IPS-20b (cell line): ENCODE data around the gene GBA3.

Experiments
- H3K27ac ChIP-seq: one replicate; pipeline ENCODE4 v1.5.1; 2013; ENCODE audit warnings: low read length
- H3K27me3 ChIP-seq: 2 replicates; pipeline ENCODE4 v1.6.1; 2013; ENCODE audit warnings: mild to moderate bottlenecking, low read length, inconsistent platforms; ENCODE audit not compliant: insufficient read depth
- H3K36me3 ChIP-seq: 2 replicates; pipeline ENCODE4 v1.6.1; 2013; ENCODE audit warnings: low read depth, mild to moderate bottlenecking, inconsistent platforms, low read length, moderate library complexity; ENCODE audit not compliant: insufficient read depth
- H3K4me1 ChIP-seq: 2 replicates; pipeline ENCODE4 v1.6.1; 2013; ENCODE audit warnings: mild to moderate bottlenecking, control low read depth, inconsistent platforms, low read length, moderate library complexity; ENCODE audit not compliant: insufficient read depth
- H3K4me3 ChIP-seq: 2 replicates; pipeline ENCODE4 v1.5.1; 2013; ENCODE audit warnings: mild to moderate bottlenecking, low read length, inconsistent platforms
- H3K9ac ChIP-seq: 2 replicates; pipeline ENCODE4 v1.6.1; 2013; ENCODE audit warnings: low read depth, mild to moderate bottlenecking, inconsistent platforms, low read length, moderate library complexity
- H3K9me3 ChIP-seq: 2 replicates; pipeline ENCODE4 v1.6.1; 2013; ENCODE audit warnings: mild to moderate bottlenecking, low read depth, low read length, inconsistent platforms; ENCODE audit not compliant: insufficient read depth

The GBA3 gene

GRCh38 chr4:22692736-22693135 lies at the start of gene GBA3:
GBA3 (plus strand) TSS chr4:22692937.
- H3K4me1 ChIP-seq: no peaks in the 10 kb centered on the region
- no peak within 1 kb of the TSS for H3K27ac ChIP-seq
- no peak within 1 kb of the TSS for H3K4me3 ChIP-seq
- H3K27me3 ChIP-seq: no peaks in the 10 kb centered on the region
- H3K9ac ChIP-seq: no peak within 1 kb of the TSS
- no peaks in the 10 kb centered on the region for H3K36me3 ChIP-seq
- no peaks in the 10 kb centered on the region for H3K9me3 ChIP-seq

- Histone ChIP-seq H3K9me3 (no peaks in the 10 kb centered on the region; the same call in 1 of the 2 replicates), H3K36me3 (no peaks in the 10 kb centered on the region), H3K4me1 (no peaks in the 10 kb centered on the region), H3K4me3 (no peak overlapping the region), H3K27me3 (no peaks in the 10 kb centered on the region), H3K9ac (no peak overlapping the region), H3K27ac (no peak overlapping the region)
Observed at GRCh38 chr4:22643952-22644351, 48.8 kb upstream of the GBA3 start.

GRCh38 chr4:22645481-22646182 lies 47.1 kb upstream of the GBA3 start:
- H3K9me3 ChIP-seq: no peaks in the 10 kb centered on the region; the same call in 1 of the 2 replicates
- H3K27me3 ChIP-seq: no peaks in the 10 kb centered on the region
- no peak overlapping the region for H3K27ac ChIP-seq
- H3K4me3 ChIP-seq: no peak overlapping the region
- no peak overlapping the region for H3K9ac ChIP-seq
- no peaks in the 10 kb centered on the region for H3K4me1 ChIP-seq
- H3K36me3 ChIP-seq: no peaks in the 10 kb centered on the region

GRCh38 chr4:22648996-22649395 lies 43.7 kb upstream of the GBA3 start:
- Histone ChIP-seq H3K9ac (no peak overlapping the region), H3K27me3 (no peaks in the 10 kb centered on the region), H3K27ac (no peak overlapping the region), H3K4me1 (no peaks in the 10 kb centered on the region), H3K36me3 (no peaks in the 10 kb centered on the region), H3K4me3 (no peak overlapping the region), H3K9me3 (no peaks in the 10 kb centered on the region)

GRCh38 chr4:22650771-22651170 lies 42.0 kb upstream of the GBA3 start:
- Histone ChIP-seq H3K27ac (no peak overlapping the region), H3K4me1 (no peaks in the 10 kb centered on the region), H3K4me3 (no peak overlapping the region), H3K36me3 (no peaks in the 10 kb centered on the region), H3K9ac (no peak overlapping the region), H3K27me3 (no peaks in the 10 kb centered on the region), H3K9me3 (no peaks in the 10 kb centered on the region)

GRCh38 chr4:22653752-22654151 lies 39.0 kb upstream of the GBA3 start:
- H3K4me3 ChIP-seq: no peak overlapping the region
- no peaks in the 10 kb centered on the region for H3K9me3 ChIP-seq
- H3K4me1 ChIP-seq: no peaks in the 10 kb centered on the region
- no peak overlapping the region for H3K9ac ChIP-seq
- H3K36me3 ChIP-seq: no peaks in the 10 kb centered on the region
- no peak overlapping the region for H3K27ac ChIP-seq
- no peaks in the 10 kb centered on the region for H3K27me3 ChIP-seq

GRCh38 chr4:22661443-22661842 lies 31.3 kb upstream of the GBA3 start:
- Histone ChIP-seq H3K36me3 (no peaks in the 10 kb centered on the region), H3K27me3 (no peaks in the 10 kb centered on the region), H3K9me3 (no peaks in the 10 kb centered on the region), H3K4me3 (no peak overlapping the region), H3K27ac (no peak overlapping the region), H3K4me1 (no peaks in the 10 kb centered on the region), H3K9ac (no peak overlapping the region)

- no peak overlapping the region for H3K27ac ChIP-seq
- no peaks in the 10 kb centered on the region for H3K27me3 ChIP-seq
- H3K4me1 ChIP-seq: no peaks in the 10 kb centered on the region
- no peaks in the 10 kb centered on the region for H3K36me3 ChIP-seq
- no peak overlapping the region for H3K4me3 ChIP-seq
- no peak overlapping the region for H3K9ac ChIP-seq
- H3K9me3 ChIP-seq: no peaks in the 10 kb centered on the region
Observed at GRCh38 chr4:22667332-22667940, 25.3 kb upstream of the GBA3 start.

- H3K4me1 ChIP-seq: no peaks in the 10 kb centered on the region
- H3K27ac ChIP-seq: no peak overlapping the region
- no peaks in the 10 kb centered on the region for H3K9me3 ChIP-seq
- H3K4me3 ChIP-seq: no peak overlapping the region
- H3K36me3 ChIP-seq: no peaks in the 10 kb centered on the region
- H3K9ac ChIP-seq: no peak overlapping the region
- H3K27me3 ChIP-seq: no peaks in the 10 kb centered on the region
Observed at GRCh38 chr4:22668301-22668700, 24.4 kb upstream of the GBA3 start.

GRCh38 chr4:22668702-22669101 lies 24.0 kb upstream of the GBA3 start:
- Histone ChIP-seq H3K9ac (no peak overlapping the region), H3K4me1 (no peaks in the 10 kb centered on the region), H3K27me3 (no peaks in the 10 kb centered on the region), H3K27ac (no peak overlapping the region), H3K36me3 (no peaks in the 10 kb centered on the region), H3K4me3 (no peak overlapping the region), H3K9me3 (no peaks in the 10 kb centered on the region)

- peaks cover 5% of the 10 kb centered on the region; the same call in 1 of the 2 replicates for H3K4me1 ChIP-seq
- H3K9me3 ChIP-seq: no peaks in the 10 kb centered on the region
- no peaks in the 10 kb centered on the region for H3K36me3 ChIP-seq
- no peak overlapping the region for H3K27ac ChIP-seq
- no peak overlapping the region for H3K4me3 ChIP-seq
- no peaks in the 10 kb centered on the region for H3K27me3 ChIP-seq
- no peak overlapping the region for H3K9ac ChIP-seq
Observed at GRCh38 chr4:22670956-22671355, 21.8 kb upstream of the GBA3 start.

- H3K4me3 ChIP-seq: no peak overlapping the region
- no peaks in the 10 kb centered on the region for H3K36me3 ChIP-seq
- no peak overlapping the region for H3K9ac ChIP-seq
- peaks cover 7% of the 10 kb centered on the region; the same call in 1 of the 2 replicates for H3K4me1 ChIP-seq
- H3K27me3 ChIP-seq: no peaks in the 10 kb centered on the region
- no peaks in the 10 kb centered on the region for H3K9me3 ChIP-seq
- no peak overlapping the region for H3K27ac ChIP-seq
Observed at GRCh38 chr4:22672519-22672918, 20.2 kb upstream of the GBA3 start.
